Dedifferentiated amniotic fluid mesenchymal stem cell (primary cell): ENCODE measurements around the gene ECPAS.
"Not testable (repeated sequence)": the region's sequence is repeated elsewhere in the genome, so short reads cannot be mapped to it uniquely, and the experiment has no call there.

Source experiments
- DNase-seq: peaks from one replicate; pipeline ENCODE4 v3.0.0-alpha.2; 2016; ENCODE audit errors: extremely low spot score

ECPAS gene, protein sequence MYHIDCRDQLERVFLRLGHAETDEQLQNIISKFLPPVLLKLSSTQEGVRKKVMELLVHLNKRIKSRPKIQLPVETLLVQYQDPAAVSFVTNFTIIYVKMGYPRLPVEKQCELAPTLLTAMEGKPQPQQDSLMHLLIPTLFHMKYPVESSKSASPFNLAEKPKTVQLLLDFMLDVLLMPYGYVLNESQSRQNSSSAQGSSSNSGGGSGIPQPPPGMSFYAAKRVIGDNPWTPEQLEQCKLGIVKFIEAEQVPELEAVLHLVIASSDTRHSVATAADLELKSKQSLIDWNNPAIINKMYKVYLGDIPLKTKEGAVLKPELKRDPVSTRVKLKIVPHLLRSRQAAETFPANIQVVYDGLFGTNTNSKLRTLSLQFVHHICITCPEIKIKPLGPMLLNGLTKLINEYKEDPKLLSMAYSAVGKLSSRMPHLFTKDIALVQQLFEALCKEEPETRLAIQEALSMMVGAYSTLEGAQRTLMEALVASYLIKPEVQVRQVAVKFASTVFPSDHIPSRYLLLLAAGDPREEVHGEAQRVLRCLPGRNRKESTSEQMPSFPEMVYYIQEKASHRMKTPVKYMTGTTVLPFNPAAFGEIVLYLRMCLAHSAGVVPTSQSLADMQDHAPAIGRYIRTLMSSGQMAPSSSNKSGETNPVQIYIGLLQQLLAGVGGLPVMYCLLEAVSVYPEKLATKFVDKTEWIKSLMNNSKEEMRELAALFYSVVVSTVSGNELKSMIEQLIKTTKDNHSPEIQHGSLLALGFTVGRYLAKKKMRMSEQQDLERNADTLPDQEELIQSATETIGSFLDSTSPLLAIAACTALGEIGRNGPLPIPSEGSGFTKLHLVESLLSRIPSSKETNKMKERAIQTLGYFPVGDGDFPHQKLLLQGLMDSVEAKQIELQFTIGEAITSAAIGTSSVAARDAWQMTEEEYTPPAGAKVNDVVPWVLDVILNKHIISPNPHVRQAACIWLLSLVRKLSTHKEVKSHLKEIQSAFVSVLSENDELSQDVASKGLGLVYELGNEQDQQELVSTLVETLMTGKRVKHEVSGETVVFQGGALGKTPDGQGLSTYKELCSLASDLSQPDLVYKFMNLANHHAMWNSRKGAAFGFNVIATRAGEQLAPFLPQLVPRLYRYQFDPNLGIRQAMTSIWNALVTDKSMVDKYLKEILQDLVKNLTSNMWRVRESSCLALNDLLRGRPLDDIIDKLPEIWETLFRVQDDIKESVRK (N-terminal part only)

DNA sequence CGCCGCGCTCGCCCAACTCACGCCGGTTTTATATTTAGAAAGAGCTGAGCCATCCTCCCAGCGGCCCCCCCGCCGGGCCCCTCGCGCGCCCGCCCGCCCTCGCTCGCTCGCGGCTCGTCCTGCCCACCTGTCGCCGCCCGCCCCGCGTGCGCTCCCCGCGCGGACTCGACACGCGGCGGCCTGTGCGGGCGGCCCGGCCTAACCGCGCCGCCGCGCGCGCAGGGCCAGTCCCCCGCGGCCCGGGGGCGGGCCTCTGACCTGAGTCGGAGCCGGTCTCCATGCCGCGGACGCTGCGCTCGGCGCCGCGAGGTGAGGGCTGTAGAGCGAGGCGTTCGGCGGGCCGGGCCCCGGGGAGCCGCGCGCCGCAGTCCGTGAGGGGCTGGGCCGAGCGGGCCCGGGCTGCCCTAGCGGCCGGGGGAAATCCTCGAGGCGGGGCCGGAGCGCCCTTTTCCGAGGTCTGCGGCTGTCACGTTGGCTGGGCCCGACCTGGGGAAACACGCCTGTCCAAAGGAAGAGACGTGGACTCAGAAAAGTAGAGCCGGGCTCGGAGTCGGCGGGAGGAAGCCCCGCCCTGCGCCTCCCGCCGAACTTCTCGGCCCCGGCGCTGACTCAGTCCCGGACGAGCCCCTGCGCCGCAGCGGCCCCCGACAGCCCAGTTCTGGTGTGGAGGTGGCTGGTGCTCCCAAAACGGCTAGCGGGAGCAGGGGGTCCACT is at the start of gene ECPAS:
Gene ECPAS, minus strand, starts transcription at position 526 of the 714 bp plus-strand sequence. CDS start 11,465 bp downstream, outside the sequence.
- peak; percentile 74 for DNase-seq

DNA sequence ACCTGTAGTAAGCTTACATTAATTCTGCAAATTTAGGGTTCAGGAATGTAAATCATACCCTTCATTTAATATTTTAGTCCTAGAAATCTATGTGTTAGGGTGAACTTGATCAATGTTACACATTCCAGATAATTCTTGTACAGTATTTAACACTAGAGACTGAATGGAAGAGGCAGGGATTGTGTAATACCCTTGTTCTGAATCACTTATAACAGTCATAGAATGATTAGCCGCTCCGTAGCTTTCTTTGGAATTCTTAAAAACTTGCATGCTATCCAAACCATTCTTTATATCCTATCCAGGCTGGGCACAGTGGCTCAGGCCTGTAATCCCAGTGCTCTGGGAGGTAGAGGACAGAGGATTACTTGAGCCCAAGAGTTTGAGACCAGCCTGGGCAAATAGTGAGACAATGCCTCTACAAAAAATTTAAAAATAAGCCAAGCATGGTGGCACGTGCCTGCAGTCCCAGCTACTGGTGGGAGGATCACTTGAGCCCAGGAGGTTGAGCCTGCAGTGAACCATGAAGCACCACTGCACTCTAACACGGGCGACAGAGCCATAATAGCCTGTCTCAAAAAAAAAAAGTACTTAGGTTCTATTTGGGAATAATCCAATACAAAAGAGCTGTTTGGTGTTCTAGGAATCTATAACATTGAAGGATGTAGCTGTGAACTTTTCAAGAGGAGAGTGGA is 49.1 kb upstream of the ECPAS start:
- DNase-seq: no peak

DNA sequence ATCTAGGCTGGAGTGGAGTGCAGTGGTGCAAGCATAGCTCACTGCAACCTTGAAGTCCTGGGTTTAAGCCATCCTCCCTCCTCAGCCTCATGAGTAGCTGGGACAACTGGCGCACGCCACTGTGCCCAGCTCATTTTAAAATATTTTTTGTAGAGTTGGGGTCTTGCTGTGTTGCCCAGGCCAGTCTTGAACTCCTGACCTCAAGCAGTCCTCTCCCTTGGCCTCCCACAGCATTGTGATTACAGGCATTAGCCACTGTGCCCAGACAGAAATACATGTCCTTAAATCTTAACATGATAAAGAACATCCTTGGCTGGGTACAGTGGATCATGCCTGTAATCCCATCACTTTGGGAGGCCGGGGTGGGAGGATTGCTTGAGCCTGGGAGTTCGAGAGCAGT is 47.5 kb upstream of the ECPAS start:
- DNase-seq: no peak

DNA sequence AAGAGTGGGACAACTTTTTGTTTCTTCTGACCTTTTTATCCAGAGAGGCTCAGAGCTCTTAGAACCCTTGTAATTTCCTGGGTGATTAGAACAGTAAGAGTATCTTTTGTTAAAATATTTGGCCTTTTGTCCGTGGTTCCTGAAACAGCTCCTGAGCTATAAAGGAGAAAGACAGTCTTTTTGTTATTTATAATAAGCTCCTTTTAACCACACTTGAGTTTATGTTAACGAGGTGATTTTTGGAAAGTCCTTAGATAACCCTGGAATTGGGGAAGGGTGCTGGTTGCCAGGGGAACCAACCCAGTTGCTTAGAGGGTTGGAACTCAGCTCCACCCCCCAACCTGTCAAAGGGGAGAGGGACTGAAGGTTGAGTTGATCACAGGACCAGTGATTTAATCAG is 45.6 kb upstream of the ECPAS start:
- DNase-seq: no peak

DNA sequence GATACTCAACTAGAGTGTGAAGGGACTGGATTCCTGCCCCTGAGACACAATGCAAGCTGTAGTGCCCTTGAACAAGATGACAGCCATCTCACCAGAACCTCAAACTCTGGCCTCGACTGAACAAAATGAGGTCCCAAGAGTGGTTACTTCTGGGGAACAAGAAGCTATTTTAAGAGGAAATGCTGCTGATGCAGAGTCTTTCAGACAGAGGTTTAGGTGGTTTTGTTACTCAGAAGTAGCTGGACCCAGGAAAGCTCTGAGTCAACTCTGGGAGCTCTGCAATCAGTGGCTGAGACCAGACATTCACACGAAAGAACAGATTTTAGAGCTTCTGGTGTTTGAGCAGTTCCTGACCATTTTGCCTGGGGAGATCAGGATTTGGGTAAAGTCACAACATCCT is 43.2 kb upstream of the ECPAS start:
- no peak for DNase-seq

DNA sequence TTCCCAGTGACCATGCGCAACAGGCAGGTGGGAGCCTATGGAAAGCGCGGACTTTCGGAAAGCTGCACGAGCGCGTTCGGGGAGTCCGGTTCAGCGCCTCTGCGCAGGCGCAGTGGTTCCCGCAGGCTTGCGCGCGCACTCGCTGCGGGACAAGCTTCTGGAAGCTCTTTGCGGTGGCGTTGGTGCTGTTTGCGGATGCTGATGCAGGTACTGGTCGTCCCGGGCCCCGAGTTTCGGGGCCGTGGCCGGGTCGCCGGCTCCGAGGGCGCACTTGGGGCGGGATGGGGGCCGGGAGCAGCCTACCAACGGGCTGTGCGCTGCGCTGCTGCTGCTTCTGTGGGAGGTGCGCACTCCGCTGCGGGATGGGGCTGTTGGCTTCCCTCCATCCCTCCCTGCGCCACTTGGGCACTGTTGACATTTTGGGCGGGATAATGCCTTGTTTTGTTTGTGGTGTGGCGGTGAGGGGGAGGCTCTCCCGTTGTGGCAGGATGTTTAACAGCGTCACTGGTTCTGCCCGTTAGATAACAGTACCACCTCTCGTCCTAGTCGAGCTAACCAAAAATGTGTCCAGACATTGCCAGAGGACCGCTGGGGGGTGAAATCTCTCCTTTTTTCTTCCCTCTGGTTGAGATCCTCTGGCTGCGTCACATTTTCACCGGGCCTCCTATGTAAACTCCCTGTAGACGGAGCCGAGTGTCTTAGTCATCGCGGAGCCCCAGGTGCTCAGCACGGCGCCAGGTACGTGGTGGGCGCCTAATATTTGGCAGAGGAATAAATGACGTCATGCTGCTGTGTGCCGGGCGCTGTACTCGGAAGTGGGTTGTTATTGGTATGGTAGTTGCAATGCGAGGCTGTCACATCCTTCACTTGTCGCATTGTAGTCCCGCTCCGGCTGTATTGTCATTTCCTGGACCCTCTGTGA is 41.1 kb upstream of the ECPAS start, which contains the start of gene ZNF483:
Gene ZNF483, plus strand, starts transcription at position 124 of the 922 bp plus-strand sequence. CDS start 2,217 bp downstream, outside the sequence.
- DNase-seq: peak; percentile 46

DNA sequence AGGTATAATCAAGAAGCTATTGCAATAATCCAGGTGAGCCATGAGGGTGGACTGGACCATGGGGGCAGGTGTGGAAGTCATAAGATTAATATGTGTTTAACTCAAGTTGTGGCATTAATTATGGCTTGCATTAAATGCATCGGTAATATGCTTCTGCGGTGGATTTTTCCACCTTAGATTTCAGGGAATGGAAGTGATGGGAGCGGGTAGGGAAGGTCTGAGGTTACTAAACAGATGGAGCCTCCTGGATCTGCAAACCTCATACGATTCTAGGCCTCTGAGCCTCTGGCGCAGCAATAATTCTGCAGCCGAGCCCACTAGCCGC is 40.5 kb upstream of the ECPAS start:
- DNase-seq: no peak

DNA sequence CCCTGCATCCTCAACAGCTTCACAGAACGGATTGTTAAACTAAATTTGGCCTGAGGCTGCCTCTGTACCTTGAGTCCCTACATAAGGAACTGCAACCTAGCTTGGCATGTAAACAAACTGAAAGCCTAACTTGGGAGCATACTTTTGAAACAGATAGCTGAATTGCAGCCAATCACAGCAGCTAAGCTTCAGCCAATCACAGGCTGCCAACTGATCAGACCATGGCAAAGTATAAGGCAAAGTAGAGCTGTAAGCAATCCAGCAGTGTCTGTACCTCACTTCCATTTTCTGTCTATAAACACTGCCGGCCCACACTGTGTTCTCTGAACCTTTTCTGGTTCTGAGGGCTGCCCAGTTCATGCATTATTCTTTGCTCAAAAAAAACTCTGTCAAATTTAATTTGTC is 31.9 kb upstream of the ECPAS start:
- no peak for DNase-seq

DNA sequence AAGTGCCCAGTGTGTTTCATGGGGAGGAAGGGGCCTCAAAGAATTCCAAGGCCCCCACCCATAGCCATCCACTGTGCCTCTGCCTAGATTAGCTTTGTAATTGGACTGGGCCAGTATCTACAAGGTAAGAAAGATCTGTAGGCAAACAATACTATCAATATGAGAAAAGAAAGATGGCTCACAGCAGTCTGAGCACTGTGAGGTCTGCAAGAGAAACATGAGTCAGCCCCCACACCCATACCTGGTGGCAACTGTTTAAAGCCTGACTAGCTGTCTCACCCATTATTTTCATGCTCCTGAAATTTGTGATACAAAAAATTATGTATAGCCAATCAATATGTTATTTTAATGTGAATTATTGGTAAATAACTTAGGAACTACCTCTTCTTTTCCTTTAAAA is 30.8 kb upstream of the ECPAS start:
- DNase-seq: no peak

DNA sequence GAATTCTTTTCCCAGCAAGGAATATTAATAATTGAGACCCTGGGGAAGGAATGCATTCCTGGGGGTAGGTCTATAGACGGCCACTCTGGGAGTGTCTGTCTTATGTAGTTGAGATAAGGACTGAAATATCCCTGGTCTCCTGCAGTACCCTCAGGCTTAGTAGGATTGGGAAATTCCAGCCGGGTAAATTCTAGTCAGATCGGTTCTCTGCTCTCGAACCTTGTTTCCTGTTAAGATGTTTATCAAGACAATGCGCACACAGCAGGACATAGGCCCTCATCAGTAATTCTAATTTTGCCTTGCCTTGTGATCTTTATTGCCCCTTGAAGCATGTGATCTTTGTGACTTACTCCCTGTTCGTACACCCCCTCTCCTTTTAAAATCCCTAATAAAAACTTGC is 27.4 kb upstream of the ECPAS start:
- DNase-seq: not testable (repeated sequence)

DNA sequence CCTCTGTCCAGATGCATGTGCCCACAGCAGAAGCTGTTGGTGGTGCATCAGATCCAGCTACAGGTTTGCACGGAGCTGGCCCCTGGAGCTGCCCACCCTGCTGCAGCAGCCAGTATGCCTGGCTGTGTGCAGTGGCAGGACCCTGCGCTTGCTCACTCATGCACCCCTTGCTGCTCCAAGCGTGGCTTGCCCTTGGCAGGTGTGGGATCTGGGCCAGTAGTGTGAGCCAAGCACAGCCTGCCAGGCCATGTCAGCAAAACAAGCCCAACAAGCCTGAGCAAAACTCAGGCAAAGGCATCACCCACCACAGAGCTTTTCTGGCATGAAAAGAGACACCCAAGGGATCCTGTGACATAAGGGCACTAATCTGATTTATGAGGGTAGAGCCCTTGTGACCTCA is 18.3 kb upstream of the ECPAS start:
- no peak for DNase-seq

DNA sequence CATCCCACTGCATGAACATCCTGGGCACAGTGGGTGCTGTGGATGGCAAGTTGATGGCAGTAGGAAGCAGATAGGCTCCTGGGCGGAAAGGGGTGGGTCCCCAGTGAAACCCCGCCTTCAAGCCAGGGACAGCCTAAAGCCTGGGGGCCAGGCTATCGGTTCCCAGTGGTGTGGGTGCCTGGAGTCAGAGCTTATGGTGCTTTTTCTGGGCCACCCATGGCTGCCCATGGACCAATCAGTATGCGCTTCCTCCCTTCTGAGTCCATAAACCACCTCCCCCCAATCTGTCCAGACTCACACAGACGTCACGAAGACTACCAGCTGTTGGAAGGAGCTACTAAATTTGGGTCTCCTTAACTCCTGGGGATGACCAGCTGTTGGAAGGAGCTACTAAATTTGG is 17.5 kb upstream of the ECPAS start:
- no peak for DNase-seq

DNA sequence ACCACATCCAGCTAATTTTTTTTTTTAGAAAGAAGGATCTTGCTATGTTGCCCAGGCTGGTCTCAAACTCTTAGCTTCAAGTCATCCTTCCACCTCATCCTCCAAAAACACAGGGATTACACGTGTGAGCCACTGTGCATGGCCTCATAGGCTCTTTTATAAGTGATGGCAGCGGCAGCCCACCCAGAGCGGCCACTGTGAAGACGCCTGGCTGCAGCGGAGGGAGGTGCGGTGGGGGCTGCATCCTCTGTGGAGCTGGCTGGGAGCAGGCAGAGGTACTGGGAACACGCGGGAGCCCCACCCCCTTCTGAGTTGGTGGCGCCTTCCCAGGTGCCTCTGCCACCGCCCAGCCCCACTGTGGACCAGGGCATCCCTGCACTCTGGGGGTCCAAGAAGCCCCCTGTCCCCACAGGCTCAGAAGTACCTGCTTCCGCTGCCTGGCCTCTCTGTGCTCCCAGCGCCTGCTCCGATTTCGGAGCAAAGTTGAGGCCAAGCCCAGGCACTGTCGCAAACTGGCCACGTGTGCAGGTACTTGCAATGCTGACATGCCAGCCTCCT is 16.9 kb upstream of the ECPAS start:
- DNase-seq: no peak

DNA sequence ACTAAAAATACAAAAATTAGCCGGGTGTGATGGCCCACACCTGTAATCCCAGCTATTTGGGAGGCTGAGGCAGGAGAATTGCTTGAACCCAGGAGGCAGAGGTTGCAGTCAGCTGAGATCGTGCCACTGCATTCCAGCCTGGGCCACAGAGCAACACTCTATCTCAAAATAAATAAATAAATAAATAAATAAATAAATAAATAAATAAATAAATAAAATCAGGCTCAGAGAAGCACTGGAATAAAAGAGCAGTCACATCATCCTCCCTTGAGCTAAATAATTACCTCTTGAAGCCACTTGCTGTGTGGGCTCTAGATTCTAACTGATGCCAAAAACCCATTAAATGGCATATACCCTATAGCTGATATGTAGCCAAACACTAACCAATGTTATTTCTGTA is 13.0 kb upstream of the ECPAS start:
- not testable (repeated sequence) for DNase-seq

DNA sequence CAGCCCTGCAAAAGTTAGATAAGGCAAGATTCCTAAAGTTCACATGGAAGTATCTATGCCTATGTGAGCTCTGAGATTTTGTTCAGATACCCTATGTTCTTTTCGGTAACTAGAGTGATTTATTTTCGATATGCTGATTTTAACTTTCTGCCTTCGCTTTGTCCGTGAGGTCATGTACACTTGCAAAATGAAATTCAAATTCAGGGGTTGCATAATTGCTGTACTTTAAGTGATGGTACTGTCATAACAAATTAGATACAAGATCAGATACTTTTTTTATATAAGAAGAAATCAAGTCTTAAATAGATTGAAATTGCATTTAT is 350 bp upstream of the ECPAS start:
- no peak for DNase-seq

DNA sequence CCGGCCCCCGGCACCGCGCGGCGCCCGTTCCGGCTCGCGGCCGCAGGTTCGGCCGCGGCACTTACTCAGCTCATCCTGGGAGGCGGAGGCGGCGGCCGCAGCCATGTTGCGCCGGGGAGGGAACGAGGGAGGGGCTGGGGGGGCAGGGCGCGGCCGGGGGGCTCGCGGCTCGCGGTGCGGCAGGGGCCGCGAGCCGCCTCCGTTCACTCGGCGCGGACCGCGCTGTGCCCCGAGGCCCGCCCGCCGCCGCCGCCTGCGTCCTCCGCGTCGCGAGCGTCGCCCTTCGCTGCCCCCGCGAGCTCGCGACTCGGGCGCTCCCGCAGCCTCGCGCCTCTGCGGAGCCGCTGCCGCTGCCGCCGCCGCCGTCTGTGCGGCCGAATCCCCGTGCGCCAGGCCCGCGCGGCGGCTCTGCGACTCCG is 735 bp downstream of the ECPAS start:
- DNase-seq: no peak

DNA sequence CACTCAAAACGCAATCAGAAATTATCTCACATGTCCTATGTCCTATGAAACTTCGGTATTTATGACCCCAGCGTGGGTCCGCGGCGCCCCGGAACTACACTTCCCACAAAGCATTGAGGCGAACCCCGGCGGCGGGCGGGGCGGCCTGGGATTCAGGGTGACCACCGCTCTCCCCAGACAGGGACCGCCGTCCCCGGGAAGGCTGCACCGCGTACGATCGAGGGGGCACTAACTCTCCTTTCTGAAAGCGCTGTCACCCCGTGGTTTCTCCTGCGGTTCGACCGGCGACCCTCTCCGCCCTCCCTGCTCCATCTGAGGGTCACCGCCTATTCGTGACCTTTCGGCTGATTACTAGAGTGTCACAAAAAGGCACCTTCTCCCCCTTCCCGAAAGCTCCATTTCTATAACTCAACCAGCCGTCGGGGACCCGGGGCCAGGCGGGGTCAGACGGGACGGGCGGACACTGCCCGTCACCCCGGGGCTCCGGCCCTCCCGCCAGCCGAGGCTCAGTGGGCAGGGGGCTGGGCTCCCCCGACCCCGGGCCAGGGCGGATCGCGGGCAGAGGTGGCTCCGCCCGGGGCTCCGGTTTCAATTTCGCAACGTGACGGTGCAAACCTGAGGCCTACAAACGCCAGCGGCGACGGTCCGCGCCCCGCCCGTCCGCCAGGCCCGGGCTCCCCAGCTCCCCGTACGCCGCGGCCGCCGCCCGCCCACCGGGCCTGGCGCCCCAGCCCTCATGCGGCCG is 1.3 kb downstream of the ECPAS start:
- peak; percentile 30 for DNase-seq

DNA sequence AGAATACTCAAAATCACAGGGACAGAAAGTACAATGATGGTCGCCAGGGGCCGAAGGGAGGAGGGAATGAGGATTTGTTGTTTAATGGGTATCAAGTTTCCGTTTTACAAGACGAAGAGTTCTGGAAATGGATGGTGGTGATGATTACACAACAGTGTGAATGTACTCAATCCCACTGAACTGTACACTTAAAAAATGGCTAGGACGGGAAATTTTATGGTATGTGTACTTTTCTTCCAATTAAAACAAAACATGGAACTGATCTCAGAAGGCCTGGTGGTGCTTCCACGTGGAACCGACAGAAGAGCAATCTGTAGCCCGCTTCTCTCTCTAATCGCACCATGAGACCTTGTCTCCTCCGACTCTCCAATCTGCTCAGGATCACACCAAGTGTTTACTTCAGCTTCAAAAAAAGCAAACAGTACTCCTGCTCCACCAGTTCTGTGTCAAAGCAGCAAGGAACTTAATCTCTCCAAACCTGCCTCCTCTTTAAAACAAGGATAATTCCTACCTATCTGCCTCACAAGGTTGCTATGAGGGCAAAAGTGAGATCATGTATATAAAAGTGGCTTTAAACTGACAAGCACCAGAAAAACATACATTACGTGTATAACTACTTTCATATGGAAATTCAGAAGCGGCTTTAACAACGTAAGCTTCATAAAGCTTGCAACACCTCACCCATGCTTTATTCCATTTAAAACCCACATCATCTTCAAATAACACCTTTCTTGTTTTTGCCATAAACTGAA is 2.1 kb downstream of the ECPAS start:
- DNase-seq: peak; percentile 18
